Astrocyte (in vitro differentiated cells and primary cell): ENCODE results near the gene PRDM2. TPM values are rescaled to one million over a fixed set of nuclear protein-coding genes. Genes with fewer than 3 reads are reported as not detected.

Source experiments
- DNase-seq: peaks from one replicate; pipeline ENCODE4 v3.0.0-alpha.2; 2010; ENCODE audit warnings: low read depth
- FAIRE-seq: peaks from 2 replicates; lab custom pipeline; 2011; peaks lifted over from hg19 to GRCh38; lab: Jason Lieb, UNC
- H2AFZ ChIP-seq: 2 replicates; pipeline ENCODE4 v1.6.0; 2012; ENCODE audit warnings: low read depth, low read length, inconsistent platforms
- H3K27ac ChIP-seq: 2 replicates; pipeline ENCODE4 v1.5.1; 2011; ENCODE audit warnings: low read depth, low read length, inconsistent platforms
- H3K27me3 ChIP-seq: 2 replicates; pipeline ENCODE4 v1.6.0; 2011; ENCODE audit warnings: low read length, inconsistent platforms; ENCODE audit not compliant: insufficient read depth
- H3K36me3 ChIP-seq: 2 replicates; pipeline ENCODE4 v1.5.1; 2011; ENCODE audit warnings: low read length, inconsistent platforms; ENCODE audit not compliant: insufficient read depth
- H3K4me1 ChIP-seq: 2 replicates; pipeline ENCODE4 v1.5.1; 2011; ENCODE audit warnings: low read length, inconsistent platforms; ENCODE audit not compliant: insufficient read depth
- H3K4me2 ChIP-seq: 2 replicates; pipeline ENCODE4 v1.6.0; 2012; ENCODE audit warnings: low read length, inconsistent platforms
- H3K4me3 ChIP-seq: 2 replicates; pipeline ENCODE4 v1.5.1; 2011; ENCODE audit warnings: low read depth, mild to moderate bottlenecking, low read length, inconsistent platforms; ENCODE audit not compliant: insufficient read depth
- H3K79me2 ChIP-seq: 2 replicates; pipeline ENCODE4 v1.6.0; 2012; ENCODE audit warnings: mild to moderate bottlenecking, low read length, inconsistent platforms; ENCODE audit not compliant: insufficient read depth
- H3K9ac ChIP-seq: 2 replicates; pipeline ENCODE4 v1.6.0; 2012; ENCODE audit warnings: mild to moderate bottlenecking, low read length, inconsistent platforms
- H3K9me3 ChIP-seq: 2 replicates; pipeline ENCODE4 v1.5.1; 2012; ENCODE audit warnings: low read depth, mild to moderate bottlenecking, low read length, inconsistent platforms; ENCODE audit not compliant: insufficient read depth
- H4K20me1 ChIP-seq: 2 replicates; pipeline ENCODE4 v1.6.0; 2012; ENCODE audit warnings: low read length, inconsistent platforms; ENCODE audit not compliant: insufficient read depth
- H3K27ac Mint-ChIP-seq: one replicate; pipeline ENCODE4 v1.8.0; 2021; ENCODE audit warnings: mild to moderate bottlenecking, mixed read lengths; ENCODE audit not compliant: unreplicated experiment
- H3K27me3 Mint-ChIP-seq: one replicate; pipeline ENCODE4 v1.8.0; 2021; ENCODE audit warnings: low read depth, mixed read lengths; ENCODE audit not compliant: unreplicated experiment
- H3K36me3 Mint-ChIP-seq: one replicate; pipeline ENCODE4 v1.8.0; 2021; ENCODE audit warnings: low read depth, mixed read lengths; ENCODE audit not compliant: unreplicated experiment
- H3K4me1 Mint-ChIP-seq: one replicate; pipeline ENCODE4 v1.8.0; 2021; ENCODE audit warnings: low read depth, mixed read lengths; ENCODE audit not compliant: unreplicated experiment
- H3K4me3 Mint-ChIP-seq: one replicate; pipeline ENCODE4 v1.8.0; 2021; ENCODE audit warnings: mild to moderate bottlenecking, moderate library complexity, mixed read lengths; ENCODE audit not compliant: unreplicated experiment
- H3K9me3 Mint-ChIP-seq: one replicate; pipeline ENCODE4 v1.8.0; 2021; ENCODE audit warnings: mild to moderate bottlenecking, mixed read lengths; ENCODE audit not compliant: unreplicated experiment
- EZH2 ChIP-seq: IDR thresholded peaks from 2 replicates; pipeline ENCODE4 v1.6.1; 2012; ENCODE audit warnings: mild to moderate bottlenecking, low read length, inconsistent platforms; ENCODE audit not compliant: insufficient read depth
- total RNA-seq: library from RNA; stranded (reverse); gene quantifications from 2 replicates; pipeline ENCODE4 v1.2.1, GENCODE V29; 2021
- TF ChIP-seq, protein P1 (sequence below): IDR thresholded peaks from 2 replicates; pipeline ENCODE4 v1.5.1; 2011; ENCODE audit warnings: low read depth, mild to moderate bottlenecking, inconsistent platforms, low read length, moderate library complexity; ENCODE audit not compliant: insufficient read depth

The PRDM2 gene
- total RNA-seq, 1 donor from 2014 or later, result 49.0 TPM

DNA sequence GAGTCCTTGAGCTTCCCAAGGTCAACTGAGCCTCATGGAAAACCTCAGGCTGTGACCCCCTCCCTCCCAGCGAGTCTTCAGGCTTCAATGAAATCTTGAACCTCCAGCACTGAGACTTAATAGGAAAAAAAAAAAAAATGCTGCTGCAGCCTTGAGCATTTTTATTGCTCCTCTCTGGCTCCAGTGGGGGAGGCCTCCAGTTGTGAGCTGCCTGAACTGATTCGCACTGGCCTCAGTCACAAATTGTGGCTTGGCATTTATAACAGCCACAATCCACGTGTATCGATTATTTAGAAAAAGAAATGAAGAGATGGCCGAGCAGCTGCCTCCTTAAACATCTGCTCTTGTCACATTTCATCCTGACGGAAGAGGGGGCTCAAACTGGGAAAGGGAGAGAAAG lies 173.0 kb downstream of the PRDM2 start:
- no peaks in the 10 kb centered on the region for H4K20me1 ChIP-seq
- H2AFZ ChIP-seq, result no peak overlapping the region
- H3K36me3 Mint-ChIP-seq, result no peaks in the 10 kb centered on the region
- FAIRE-seq (no peak), DNase-seq (no peak)
- H3K27me3 Mint-ChIP-seq, result peaks cover 15% of the 10 kb centered on the region
- H3K9ac ChIP-seq, result no peak overlapping the region
- H3K4me1 Mint-ChIP-seq, result no peaks in the 10 kb centered on the region
- H3K27ac ChIP-seq, result no peak overlapping the region
- H3K79me2 ChIP-seq, result no peaks in the 10 kb centered on the region
- H3K4me3 ChIP-seq, result no peak overlapping the region
- no peaks in the 10 kb centered on the region for H3K4me1 ChIP-seq
- H3K9me3 ChIP-seq, result no peaks in the 10 kb centered on the region
- TF ChIP-seq, protein P1, sequence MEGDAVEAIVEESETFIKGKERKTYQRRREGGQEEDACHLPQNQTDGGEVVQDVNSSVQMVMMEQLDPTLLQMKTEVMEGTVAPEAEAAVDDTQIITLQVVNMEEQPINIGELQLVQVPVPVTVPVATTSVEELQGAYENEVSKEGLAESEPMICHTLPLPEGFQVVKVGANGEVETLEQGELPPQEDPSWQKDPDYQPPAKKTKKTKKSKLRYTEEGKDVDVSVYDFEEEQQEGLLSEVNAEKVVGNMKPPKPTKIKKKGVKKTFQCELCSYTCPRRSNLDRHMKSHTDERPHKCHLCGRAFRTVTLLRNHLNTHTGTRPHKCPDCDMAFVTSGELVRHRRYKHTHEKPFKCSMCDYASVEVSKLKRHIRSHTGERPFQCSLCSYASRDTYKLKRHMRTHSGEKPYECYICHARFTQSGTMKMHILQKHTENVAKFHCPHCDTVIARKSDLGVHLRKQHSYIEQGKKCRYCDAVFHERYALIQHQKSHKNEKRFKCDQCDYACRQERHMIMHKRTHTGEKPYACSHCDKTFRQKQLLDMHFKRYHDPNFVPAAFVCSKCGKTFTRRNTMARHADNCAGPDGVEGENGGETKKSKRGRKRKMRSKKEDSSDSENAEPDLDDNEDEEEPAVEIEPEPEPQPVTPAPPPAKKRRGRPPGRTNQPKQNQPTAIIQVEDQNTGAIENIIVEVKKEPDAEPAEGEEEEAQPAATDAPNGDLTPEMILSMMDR, result no peak
- no peak for TF ChIP-seq EZH2
- no peaks in the 10 kb centered on the region for H3K36me3 ChIP-seq
- H3K27me3 ChIP-seq, result no peaks in the 10 kb centered on the region
- no peak overlapping the region for H3K4me3 Mint-ChIP-seq
- H3K9me3 Mint-ChIP-seq, result no peaks in the 10 kb centered on the region
- H3K4me2 ChIP-seq, result no peak overlapping the region
- no peak overlapping the region for H3K27ac Mint-ChIP-seq

Other genes with a start within 250 kb of the PRDM2 start
- gene LRRC38, start 186.2 kb upstream of the PRDM2 start, total RNA-seq, result not detected in 2 replicates
- gene PDPN, start 116.4 kb upstream of the PRDM2 start, total RNA-seq, result 39.7 and 59.2 TPM in 2 replicates